IMR-90 (cell line): ENCODE data around the gene MTF1. TPM values are rescaled to one million over a fixed set of nuclear protein-coding genes. Genes with fewer than 3 reads are reported as not detected.

Experiments
- ATAC-seq: fragments of 200-7000 bp; cut with Tn5 transposase; 2 replicates; pipeline ENCODE4 v1.9.1; 2020; ENCODE audit warnings: low read depth, mild to moderate bottlenecking, moderate library complexity
- BruUV-seq: library from RNA; stranded (reverse); fragments of 400-500 nt; replicated peaks from 2 replicates; lab custom pipeline; 2021; lab: Mats Ljungman, UMichigan
- CTCF ChIA-PET: fragments of 300-600 bp; formaldehyde crosslinking; extraction: SDS; loops from one replicate; lab custom pipeline; 2021; ENCODE audit warnings: antibody characterized with exemption; lab: Yijun Ruan, JAX
- POLR2A ChIA-PET: fragments of 300-600 bp; sonication (Branson Sonifier 250); formaldehyde crosslinking; loops from one replicate; lab custom pipeline; 2022; ENCODE audit warnings: antibody characterized with exemption; ENCODE audit not compliant: unreplicated experiment; lab: Charles Lee
- DNase-seq: peaks from one replicate; pipeline ENCODE4 v3.0.0; 2013
- H2AFZ ChIP-seq: replicated peaks from 2 replicates; pipeline ENCODE3; 2013; ENCODE audit warnings: low read length, mild to moderate bottlenecking; ENCODE audit not compliant: poor library complexity
- H2AK5ac ChIP-seq: 2 replicates; pipeline ENCODE4 v1.6.1; 2013; ENCODE audit warnings: low read depth, low read length, inconsistent platforms
- H2AK9ac ChIP-seq: replicated peaks from 2 replicates; pipeline ENCODE3; 2013; ENCODE audit warnings: mild to moderate bottlenecking, low read depth, low read length, moderate library complexity; ENCODE audit not compliant: poor library complexity
- H2BK120ac ChIP-seq: 2 replicates; pipeline ENCODE4 v1.6.1; 2013; ENCODE audit warnings: low read depth, low read length, inconsistent platforms
- H2BK15ac ChIP-seq: 3 replicates; pipeline ENCODE4 v1.6.1; 2013; ENCODE audit warnings: low read depth, low read length, inconsistent platforms
- H2BK20ac ChIP-seq: 2 replicates; pipeline ENCODE4 v1.6.1; 2013; ENCODE audit warnings: low read depth, mild to moderate bottlenecking, inconsistent platforms, low read length, moderate library complexity
- H2BK5ac ChIP-seq: 2 replicates; pipeline ENCODE4 v1.6.1; 2013; ENCODE audit warnings: mild to moderate bottlenecking, low read depth, low read length, inconsistent platforms; ENCODE audit not compliant: poor library complexity, severe bottlenecking
- H3K14ac ChIP-seq: replicated peaks from 2 replicates; pipeline ENCODE4 v1.6.1; 2013; ENCODE audit warnings: low read depth, low read length, inconsistent platforms
- H3K18ac ChIP-seq: 2 replicates; pipeline ENCODE4 v1.6.1; 2013; ENCODE audit warnings: low read depth, low read length, control low read depth
- H3K23ac ChIP-seq: 2 replicates; pipeline ENCODE4 v1.6.1; 2013; ENCODE audit warnings: low read depth, low read length, inconsistent platforms
- H3K27ac ChIP-seq: 2 replicates; pipeline ENCODE4 v1.5.1; 2013; ENCODE audit warnings: mild to moderate bottlenecking, control low read depth, low read length; ENCODE audit not compliant: insufficient read depth
- H3K27me3 ChIP-seq: 2 replicates; pipeline ENCODE4 v1.6.1; 2013; ENCODE audit warnings: low read length; ENCODE audit not compliant: control insufficient read depth, insufficient read depth
- H3K36me3 ChIP-seq: 2 replicates; pipeline ENCODE4 v1.6.1; 2013; ENCODE audit warnings: low read length, mixed read lengths; ENCODE audit not compliant: control insufficient read depth, insufficient read depth
- H3K4ac ChIP-seq: 2 replicates; pipeline ENCODE4 v1.6.1; 2013; ENCODE audit warnings: low read depth, low read length, inconsistent platforms
- H3K4me1 ChIP-seq: 2 replicates; pipeline ENCODE4 v1.6.1; 2013; ENCODE audit warnings: low read length, mixed read lengths; ENCODE audit not compliant: control insufficient read depth, insufficient read depth
- H3K4me2 ChIP-seq: 2 replicates; pipeline ENCODE4 v1.6.1; 2013; ENCODE audit warnings: low read depth, mild to moderate bottlenecking, control low read depth, low read length, moderate library complexity
- H3K4me3 ChIP-seq: 2 replicates; pipeline ENCODE4 v1.5.1; 2013; ENCODE audit warnings: low read depth, mild to moderate bottlenecking, control low read depth, low read length, moderate library complexity; ENCODE audit not compliant: insufficient read depth
- H3K56ac ChIP-seq: 2 replicates; pipeline ENCODE4 v1.6.1; 2013; ENCODE audit warnings: low read length, inconsistent platforms; ENCODE audit not compliant: insufficient read depth; ENCODE audit errors: extremely low read depth
- H3K79me1 ChIP-seq, 2 experiments: 2 replicates each; pipeline ENCODE4 v1.6.1; 2013; ENCODE audit warnings: low read length in 2 of 2, inconsistent platforms in 1 of 2, low read depth in 1 of 2
- H3K9ac ChIP-seq: 2 replicates; pipeline ENCODE4 v1.6.1; 2013; ENCODE audit warnings: low read depth, low read length, control low read depth
- H3K9me1 ChIP-seq: 2 replicates; pipeline ENCODE4 v1.6.1; 2013; ENCODE audit warnings: low read length, inconsistent platforms; ENCODE audit not compliant: insufficient read depth
- H3K9me3 ChIP-seq: 2 replicates; pipeline ENCODE4 v1.6.1; 2013; ENCODE audit warnings: low read length; ENCODE audit not compliant: control insufficient read depth, insufficient read depth
- H4K20me1 ChIP-seq: 2 replicates; pipeline ENCODE4 v1.6.1; 2013; ENCODE audit warnings: low read length, inconsistent platforms; ENCODE audit not compliant: insufficient read depth
- H4K5ac ChIP-seq: 2 replicates; pipeline ENCODE4 v1.6.1; 2013; ENCODE audit warnings: mild to moderate bottlenecking, low read depth, low read length, control low read depth
- H4K8ac ChIP-seq, 2 experiments: 2 replicates each; pipeline ENCODE4 v1.6.1; 2013; ENCODE audit warnings: low read depth in 2 of 2, low read length in 2 of 2, control low read depth in 1 of 2, inconsistent platforms in 1 of 2
- H4K91ac ChIP-seq: 2 replicates; pipeline ENCODE4 v1.6.1; 2013; ENCODE audit warnings: low read depth, low read length, inconsistent platforms; ENCODE audit not compliant: insufficient read depth
- BHLHE40 ChIP-seq: fragments of 150-350 bp; IDR thresholded peaks from 2 replicates; pipeline ENCODE4 v1.6.1; 2016; ENCODE audit warnings: mild to moderate bottlenecking, low read depth, low read length
- CEBPB ChIP-seq: IDR thresholded peaks from 2 replicates; pipeline ENCODE4 v1.6.1; 2012; ENCODE audit warnings: low read depth, low read length, improper control_type of control experiment
- CHD1 ChIP-seq: IDR thresholded peaks from 2 replicates; pipeline ENCODE4 v1.6.1; 2012; ENCODE audit warnings: low read depth, low read length, improper control_type of control experiment
- FOS ChIP-seq: fragments of 150-350 bp; IDR thresholded peaks from 2 replicates; pipeline ENCODE4 v1.6.1; 2016; ENCODE audit warnings: low read depth, low read length
- MAFK ChIP-seq: IDR thresholded peaks from 2 replicates; pipeline ENCODE4 v1.6.1; 2012; ENCODE audit warnings: low read depth, low read length, improper control_type of control experiment
- MAZ ChIP-seq: IDR thresholded peaks from 2 replicates; pipeline ENCODE4 v1.6.1; 2012; ENCODE audit warnings: low read depth, mild to moderate bottlenecking, low read length, improper control_type of control experiment, moderate library complexity, borderline replicate concordance
- MXI1 ChIP-seq: IDR thresholded peaks from 2 replicates; pipeline ENCODE4 v1.6.1; 2012; ENCODE audit warnings: low read depth, mild to moderate bottlenecking, low read length, moderate library complexity, borderline replicate concordance
- NFE2L2 ChIP-seq: fragments of 150-350 bp; IDR thresholded peaks from 2 replicates; pipeline ENCODE4 v1.6.1; 2016; ENCODE audit warnings: low read depth, mild to moderate bottlenecking, low read length
- POLR2A ChIP-seq: IDR thresholded peaks from 2 replicates; pipeline ENCODE4 v1.6.1; 2012; ENCODE audit warnings: mild to moderate bottlenecking, low read depth, low read length
- RAD21 ChIP-seq: IDR thresholded peaks from 2 replicates; pipeline ENCODE4 v1.6.1; 2012; ENCODE audit warnings: low read length, improper control_type of control experiment
- RCOR1 ChIP-seq: IDR thresholded peaks from 2 replicates; pipeline ENCODE4 v1.6.1; 2012; ENCODE audit warnings: mild to moderate bottlenecking, low read length, improper control_type of control experiment; ENCODE audit not compliant: insufficient replicate concordance
- RFX5 ChIP-seq: IDR thresholded peaks from 2 replicates; pipeline ENCODE4 v1.8.0; 2012; ENCODE audit warnings: low read depth, mild to moderate bottlenecking, low read length, moderate library complexity
- SMC3 ChIP-seq: fragments of 150-350 bp; IDR thresholded peaks from 2 replicates; pipeline ENCODE4 v1.6.1; 2016; ENCODE audit warnings: low read depth, mild to moderate bottlenecking, antibody characterized with exemption, low read length, moderate library complexity
- USF2 ChIP-seq: fragments of 150-350 bp; IDR thresholded peaks from 2 replicates; pipeline ENCODE4 v1.6.1; 2017; ENCODE audit warnings: mild to moderate bottlenecking, antibody characterized with exemption, low read length, low read depth
- WGBS, 2 experiments: methylation state at CpG; one replicate each; pipeline versions ENCODE4 v1.1.5 to v1.1.7; 2013; ENCODE audit warnings: missing lambda C conversion rate in 2 of 2; ENCODE audit not compliant: insufficient read length in 1 of 2; ENCODE audit errors: extremely low coverage in 2 of 2; 5-methylcytosine and 5-hydroxymethylcytosine counted together
- dilution Hi-C: fragments of 300-500 bp; cut with HindIII; formaldehyde crosslinking; loops from one replicate; pipeline ENCODE4 v1.14.3; 2018; ENCODE audit warnings: low sequenced_read_pairs; ENCODE audit not compliant: unreplicated experiment
- in situ Hi-C: fragments of 300-500 bp; cut with MboI; formaldehyde crosslinking; loops from 3 replicates; pipeline ENCODE4 v1.14.3; 2019; ENCODE audit warnings: low sequenced_read_pairs, inconsistent platforms, mixed read lengths
- intact Hi-C: fragments of 100-400 bp; cut with micrococcal nuclease; formaldehyde crosslinking; loops from 2 replicates; pipeline ENCODE4 v1.10.0; 2022
- polyA plus RNA-seq, 3 experiments: library from polyadenylated mRNA; depleted of rRNA; stranded (reverse); fragments of >200 nt; gene quantifications; 2 replicates each; pipeline ENCODE4 v1.2.3, GENCODE V29; 2012; ENCODE audit warnings: low replicate concordance in 1 of 3
- total RNA-seq: library from RNA; depleted of rRNA; stranded (reverse); fragments of >200 nt; gene quantifications from 2 replicates; pipeline ENCODE4 v1.2.3, GENCODE V29; 2012
- TF ChIP-seq, protein P1 (sequence below): fragments of 150-350 bp; IDR thresholded peaks from 2 replicates; pipeline ENCODE4 v1.6.1; 2016; ENCODE audit warnings: low read depth, mild to moderate bottlenecking, low read length, moderate library complexity, borderline replicate concordance
- TF ChIP-seq, protein P2 (sequence below): conservative IDR thresholded peaks from 2 replicates; pipeline ENCODE4 v1.5.1; 2012; ENCODE audit warnings: mild to moderate bottlenecking, low read depth, low read length, improper control_type of control experiment

MTF1 gene
- total and polyA plus RNA-seq, 2 of the 4 experiments (the other 2 are of a cell fraction), result 2.3 to 4.7 TPM

GRCh38 chr1:37762516-37762915 is 96.9 kb downstream of the MTF1 start:
- dilution Hi-C loops, result no loop called here
- Histone ChIP-seq H3K4me1 (no peaks in the 10 kb centered on the region), H3K4me3 (no peak overlapping the region), H3K23ac (no peak overlapping the region), H3K27me3 (peaks cover 40% of the 10 kb centered on the region), H4K20me1 (no peaks in the 10 kb centered on the region), H2AK9ac (no peak overlapping the region), H3K79me1 (no peaks in the 10 kb centered on the region), H3K14ac (no peak overlapping the region), H2AFZ (no peak overlapping the region), H2BK5ac (no peak overlapping the region), H3K56ac (no peak overlapping the region), H4K8ac (no peak overlapping the region), H4K5ac (no peak overlapping the region), H3K9me3 (no peaks in the 10 kb centered on the region; the same call in 1 of the 2 replicates), H4K91ac (no peak overlapping the region), H3K18ac (no peak overlapping the region), H3K36me3 (no peaks in the 10 kb centered on the region), H3K27ac (no peak overlapping the region), H2BK15ac (no peak overlapping the region), H2BK20ac (no peak overlapping the region), H3K4me2 (no peak overlapping the region), H2BK120ac (no peak overlapping the region), H3K9me1 (no peaks in the 10 kb centered on the region), H3K9ac (no peak overlapping the region), H3K4ac (no peak overlapping the region), H2AK5ac (no peak overlapping the region)
- no TSS peak for BruUV-seq
- WGBS, 2 experiments, result no CpG with 5 or more reads among the region's 2 CpGs
- intact Hi-C loops, result no loop called here
- no peak for DNase-seq
- CTCF ChIA-PET, result interaction anchor here (0.6 kb wide), 1 partner anchor 324 kb away, joined by 4 read pairs; no protein-coding TSS in a partner anchor
- ATAC-seq, result no peak
- in situ Hi-C loops, result no loop called here
- no peak for TF ChIP-seq CEBPB
- TF ChIP-seq RAD21, result no peak
- TF ChIP-seq MXI1, result no peak
- TF ChIP-seq NFE2L2, result no peak
- TF ChIP-seq POLR2A, result no peak
- no peak for TF ChIP-seq RCOR1
- no peak for TF ChIP-seq MAZ
- TF ChIP-seq USF2, result no peak
- no peak for TF ChIP-seq RFX5
- TF ChIP-seq, protein P1, sequence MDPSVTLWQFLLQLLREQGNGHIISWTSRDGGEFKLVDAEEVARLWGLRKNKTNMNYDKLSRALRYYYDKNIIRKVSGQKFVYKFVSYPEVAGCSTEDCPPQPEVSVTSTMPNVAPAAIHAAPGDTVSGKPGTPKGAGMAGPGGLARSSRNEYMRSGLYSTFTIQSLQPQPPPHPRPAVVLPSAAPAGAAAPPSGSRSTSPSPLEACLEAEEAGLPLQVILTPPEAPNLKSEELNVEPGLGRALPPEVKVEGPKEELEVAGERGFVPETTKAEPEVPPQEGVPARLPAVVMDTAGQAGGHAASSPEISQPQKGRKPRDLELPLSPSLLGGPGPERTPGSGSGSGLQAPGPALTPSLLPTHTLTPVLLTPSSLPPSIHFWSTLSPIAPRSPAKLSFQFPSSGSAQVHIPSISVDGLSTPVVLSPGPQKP, result no peak
- no peak for TF ChIP-seq FOS
- no peak for TF ChIP-seq CHD1
- no peak for TF ChIP-seq MAFK
- TF ChIP-seq BHLHE40, result no peak
- no peak for TF ChIP-seq SMC3
- TF ChIP-seq, protein P2, sequence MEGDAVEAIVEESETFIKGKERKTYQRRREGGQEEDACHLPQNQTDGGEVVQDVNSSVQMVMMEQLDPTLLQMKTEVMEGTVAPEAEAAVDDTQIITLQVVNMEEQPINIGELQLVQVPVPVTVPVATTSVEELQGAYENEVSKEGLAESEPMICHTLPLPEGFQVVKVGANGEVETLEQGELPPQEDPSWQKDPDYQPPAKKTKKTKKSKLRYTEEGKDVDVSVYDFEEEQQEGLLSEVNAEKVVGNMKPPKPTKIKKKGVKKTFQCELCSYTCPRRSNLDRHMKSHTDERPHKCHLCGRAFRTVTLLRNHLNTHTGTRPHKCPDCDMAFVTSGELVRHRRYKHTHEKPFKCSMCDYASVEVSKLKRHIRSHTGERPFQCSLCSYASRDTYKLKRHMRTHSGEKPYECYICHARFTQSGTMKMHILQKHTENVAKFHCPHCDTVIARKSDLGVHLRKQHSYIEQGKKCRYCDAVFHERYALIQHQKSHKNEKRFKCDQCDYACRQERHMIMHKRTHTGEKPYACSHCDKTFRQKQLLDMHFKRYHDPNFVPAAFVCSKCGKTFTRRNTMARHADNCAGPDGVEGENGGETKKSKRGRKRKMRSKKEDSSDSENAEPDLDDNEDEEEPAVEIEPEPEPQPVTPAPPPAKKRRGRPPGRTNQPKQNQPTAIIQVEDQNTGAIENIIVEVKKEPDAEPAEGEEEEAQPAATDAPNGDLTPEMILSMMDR, result no peak
- POLR2A ChIA-PET, result no interaction called here
